G401.6 (cell line): ENCODE data around the gene SLIRP.
"Not testable (repeated sequence)": the region's sequence is repeated elsewhere in the genome, so short reads cannot be mapped to it uniquely, and the experiment has no call there.

Experiments used
- FAIRE-seq: peaks from 2 replicates; lab custom pipeline; 2012; peaks lifted over from hg19 to GRCh38; lab: Jason Lieb, UNC

Gene SLIRP

GRCh38 chr14:77746064-77746702 lies 38.3 kb downstream of the SLIRP start:
- no peak for FAIRE-seq

GRCh38 chr14:77747425-77747824 lies 39.5 kb downstream of the SLIRP start:
- FAIRE-seq: not testable (repeated sequence)

GRCh38 chr14:77752266-77752665 lies 44.4 kb downstream of the SLIRP start:
- peak; percentile 52 for FAIRE-seq

DNA sequence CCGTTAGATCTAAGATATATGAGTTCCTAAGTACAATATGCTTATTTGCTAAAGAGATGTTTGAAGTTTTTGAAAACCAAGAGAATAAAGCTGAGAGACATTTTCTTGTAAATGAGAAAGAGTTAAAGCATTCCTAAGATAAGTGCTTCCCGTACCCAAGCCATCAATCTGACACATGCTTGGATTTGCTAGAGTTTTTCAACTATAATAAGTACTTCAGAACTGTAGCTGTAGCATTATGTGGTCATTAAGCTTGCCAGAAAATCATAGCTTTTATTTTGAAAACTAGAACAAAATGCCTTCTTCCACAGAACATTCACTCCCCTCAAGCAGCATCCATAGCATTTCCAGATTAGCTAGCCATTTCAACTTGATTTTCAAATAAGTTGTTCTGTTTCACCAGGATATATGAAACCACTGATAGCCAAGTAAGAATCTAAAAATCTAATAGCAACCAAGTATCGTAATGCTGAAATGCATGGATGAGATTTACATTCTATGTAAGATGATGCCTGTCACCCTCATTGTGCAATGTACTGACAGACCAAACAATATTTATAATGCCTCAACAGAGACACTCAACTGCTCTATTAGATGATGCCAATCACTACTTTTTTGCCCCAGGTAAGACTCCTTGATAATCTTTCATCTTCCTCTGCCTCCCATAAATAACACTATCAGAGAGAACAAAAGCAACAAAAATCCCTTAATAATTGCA lies 45.1 kb downstream of the SLIRP start:
- peak; percentile 34 for FAIRE-seq

DNA sequence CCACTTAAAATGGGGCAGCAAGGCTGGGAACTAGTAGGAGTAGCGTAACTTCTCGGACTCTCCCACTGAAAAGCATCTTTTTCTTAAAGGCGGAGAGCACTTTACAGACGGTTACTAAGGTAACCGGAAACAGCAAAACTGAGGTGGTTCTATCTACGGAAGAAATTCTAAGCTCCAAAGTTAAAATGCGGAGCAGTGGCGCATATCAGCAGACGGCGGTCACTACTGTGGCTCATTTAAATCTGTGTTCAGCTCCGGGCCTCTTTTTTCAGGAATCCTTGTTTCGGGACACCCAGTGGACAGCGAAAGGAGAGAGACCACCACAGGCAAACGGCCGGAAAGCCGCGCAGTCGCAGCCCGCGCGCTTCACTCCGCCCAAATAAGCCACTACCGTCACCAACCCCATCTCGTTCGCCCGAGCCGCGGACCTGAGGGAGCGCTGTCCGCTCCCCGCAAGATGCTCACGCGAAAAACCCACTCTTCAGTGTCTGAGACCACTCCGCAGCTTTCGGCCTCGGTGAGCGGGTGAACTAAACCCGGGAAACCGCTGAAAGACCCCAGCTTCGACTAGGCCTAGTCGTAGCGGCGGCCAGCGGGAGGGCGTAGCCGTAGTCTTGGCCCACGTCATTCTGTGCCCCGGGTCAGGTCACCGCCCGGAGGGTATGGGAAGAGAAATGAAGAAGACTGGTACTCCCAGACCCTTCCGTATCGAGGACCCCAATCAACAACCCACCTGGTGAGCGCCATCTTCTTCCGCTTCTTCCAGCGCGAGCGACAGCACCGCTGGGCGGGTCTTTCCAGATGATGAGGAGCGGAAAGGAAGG lies 52.7 kb downstream of the SLIRP start, which contains the start of gene SNW1:
Gene SNW1 (minus strand): TSS at position 776 of the 824 bp plus-strand sequence. CDS start 29 bp downstream, at position 747.
- no peak for FAIRE-seq

DNA sequence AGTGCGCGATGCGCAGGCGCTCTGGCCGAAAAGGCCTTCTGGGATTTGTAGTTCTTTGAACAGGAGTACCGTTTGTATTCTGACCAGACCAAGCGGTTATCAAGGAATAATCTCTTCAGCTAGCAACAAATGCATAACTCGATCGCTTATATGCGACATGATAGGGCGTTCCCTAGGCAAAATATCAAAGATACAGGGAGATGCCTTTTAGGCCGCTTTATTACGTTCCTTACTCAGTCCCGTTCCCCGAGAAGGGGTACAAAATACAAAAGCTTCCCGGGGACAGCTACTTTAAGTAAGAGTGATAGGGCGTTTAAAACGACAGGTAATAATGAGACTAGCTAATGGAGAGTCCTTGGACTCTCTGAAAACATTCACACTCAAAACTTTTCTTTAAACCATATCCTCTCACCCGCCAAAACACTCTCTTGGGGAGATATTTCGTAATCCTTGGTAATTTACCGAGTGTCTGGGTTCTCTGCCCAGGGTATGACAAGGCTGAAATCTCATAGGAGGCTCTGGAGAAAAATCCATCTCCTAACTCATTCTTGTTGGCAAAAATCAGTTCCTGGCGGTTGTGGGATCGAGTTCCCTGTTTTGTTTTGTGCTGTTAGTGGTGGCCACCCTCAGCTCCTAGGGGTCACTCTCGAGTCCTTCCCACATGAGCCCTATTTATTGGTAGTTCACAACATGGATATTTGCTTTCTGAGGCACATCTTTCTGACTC lies 53.5 kb downstream of the SLIRP start:
- peak; percentile 92 for FAIRE-seq

DNA sequence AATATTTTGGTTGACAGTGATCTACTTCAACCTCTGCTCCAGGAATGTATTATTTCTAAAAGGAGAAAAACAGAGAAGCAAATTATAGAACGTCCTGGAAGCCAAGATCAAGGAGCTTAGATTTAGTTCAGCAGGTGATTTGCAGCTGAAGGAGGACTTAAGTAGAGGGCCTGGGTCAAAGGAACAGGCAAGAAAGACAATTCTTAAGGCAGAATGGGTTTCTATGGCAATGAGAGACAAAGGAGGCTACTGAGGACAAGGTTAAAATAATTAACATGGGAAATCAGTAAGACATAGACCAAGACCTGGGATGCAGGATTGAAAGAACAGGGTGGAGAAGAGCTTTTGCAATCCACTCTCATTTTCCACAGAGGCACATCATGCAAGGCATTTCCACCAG lies 55.4 kb downstream of the SLIRP start:
- FAIRE-seq: no peak

GRCh38 chr14:77763978-77764377 lies 56.1 kb downstream of the SLIRP start:
- FAIRE-seq: no peak
